HG03064 (cell line): Measurements from ENCODE around the gene BCKDHB.
"Not testable (repeated sequence)": the region's sequence is repeated elsewhere in the genome, so short reads cannot be mapped to it uniquely, and the experiment has no call there.

Experiments used
- ATAC-seq: cut with Tn5 transposase; IDR thresholded peaks from one replicate; pipeline ENCODE4 v1.9.1; 2021; ENCODE audit warnings: low read depth; ENCODE audit not compliant: unreplicated experiment

Gene BCKDHB

GRCh38 chr6:80197986-80198385 lies 91.5 kb downstream of the BCKDHB start:
- ATAC-seq: no peak

- ATAC-seq: no peak
These were observed 96.8 kb downstream of the BCKDHB start for GRCh38 chr6:80203283-80203682.

GRCh38 chr6:80205404-80205803 lies 98.9 kb downstream of the BCKDHB start:
- no peak for ATAC-seq

- ATAC-seq: no peak
These were observed 100.3 kb downstream of the BCKDHB start for GRCh38 chr6:80206758-80207157.

GRCh38 chr6:80209430-80209829 lies 103.0 kb downstream of the BCKDHB start:
- ATAC-seq: no peak

GRCh38 chr6:80210618-80211017 lies 104.1 kb downstream of the BCKDHB start:
- no peak for ATAC-seq

GRCh38 chr6:80211286-80211685 lies 104.8 kb downstream of the BCKDHB start:
- no peak for ATAC-seq

- not testable (repeated sequence) for ATAC-seq
These were observed 105.4 kb downstream of the BCKDHB start for GRCh38 chr6:80211890-80212289.

GRCh38 chr6:80214436-80215022 lies 108.1 kb downstream of the BCKDHB start:
- ATAC-seq: peak; percentile 74

GRCh38 chr6:80215063-80215462 lies 108.6 kb downstream of the BCKDHB start:
- no peak for ATAC-seq

- no peak for ATAC-seq
These were observed 111.3 kb downstream of the BCKDHB start for GRCh38 chr6:80217794-80218193.

- no peak for ATAC-seq
These were observed 117.3 kb downstream of the BCKDHB start for GRCh38 chr6:80223743-80224212.

GRCh38 chr6:80226151-80226550 lies 119.7 kb downstream of the BCKDHB start:
- no peak for ATAC-seq

- no peak for ATAC-seq
These were observed 120.2 kb downstream of the BCKDHB start for GRCh38 chr6:80226699-80227098.

- ATAC-seq: no peak
These were observed 121.2 kb downstream of the BCKDHB start for GRCh38 chr6:80227545-80228105.

GRCh38 chr6:80233262-80233661 lies 126.8 kb downstream of the BCKDHB start:
- no peak for ATAC-seq

- no peak for ATAC-seq
These were observed 127.5 kb downstream of the BCKDHB start for GRCh38 chr6:80233958-80234357.

GRCh38 chr6:80234401-80234800 lies 127.9 kb downstream of the BCKDHB start:
- no peak for ATAC-seq

- ATAC-seq: no peak
These were observed 128.4 kb downstream of the BCKDHB start for GRCh38 chr6:80234908-80235307.

- ATAC-seq: no peak
These were observed 129.2 kb downstream of the BCKDHB start for GRCh38 chr6:80235647-80236046.

- ATAC-seq: not testable (repeated sequence)
These were observed 132.3 kb downstream of the BCKDHB start for GRCh38 chr6:80238754-80239153.

- ATAC-seq: no peak
These were observed 138.6 kb downstream of the BCKDHB start for GRCh38 chr6:80245043-80245442.

- no peak for ATAC-seq
These were observed 143.4 kb downstream of the BCKDHB start for GRCh38 chr6:80249897-80250296.
